ENCODE results near the gene KLF13. TPM values are rescaled to one million over a fixed set of nuclear protein-coding genes. Genes with fewer than 3 reads are reported as not detected.

The KLF13 gene
- total RNA-seq, 4 donors from 2014 or later: 49.7 to 67.5 (median 62.3) TPM

DNA sequence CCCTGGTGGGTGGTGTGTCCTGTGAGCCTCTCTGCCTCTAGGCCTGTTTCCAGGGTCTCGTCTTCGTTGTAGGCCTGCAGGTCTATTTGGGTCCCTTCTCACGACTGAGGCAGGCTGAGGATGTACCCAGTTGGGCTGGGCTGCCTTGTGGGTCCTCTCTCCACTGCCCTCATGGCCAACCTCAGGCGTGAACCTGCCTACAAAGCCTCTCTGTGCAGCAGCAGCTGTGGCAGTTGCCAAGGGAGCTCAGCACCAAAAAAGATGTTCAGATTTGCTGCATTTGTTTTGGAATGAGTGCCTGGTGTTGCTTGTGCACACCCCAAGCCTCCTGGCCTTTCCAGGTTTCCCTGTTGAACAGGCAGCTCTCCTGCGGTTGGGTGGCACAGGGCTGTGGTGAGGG is 13.4 kb downstream of the KLF13 start:
- DNase-seq (ENCODE audit: low spot score) (no peak), ATAC-seq (ENCODE audit: low FRiP score) (no peak)
- TF ChIP-seq, protein P1, sequence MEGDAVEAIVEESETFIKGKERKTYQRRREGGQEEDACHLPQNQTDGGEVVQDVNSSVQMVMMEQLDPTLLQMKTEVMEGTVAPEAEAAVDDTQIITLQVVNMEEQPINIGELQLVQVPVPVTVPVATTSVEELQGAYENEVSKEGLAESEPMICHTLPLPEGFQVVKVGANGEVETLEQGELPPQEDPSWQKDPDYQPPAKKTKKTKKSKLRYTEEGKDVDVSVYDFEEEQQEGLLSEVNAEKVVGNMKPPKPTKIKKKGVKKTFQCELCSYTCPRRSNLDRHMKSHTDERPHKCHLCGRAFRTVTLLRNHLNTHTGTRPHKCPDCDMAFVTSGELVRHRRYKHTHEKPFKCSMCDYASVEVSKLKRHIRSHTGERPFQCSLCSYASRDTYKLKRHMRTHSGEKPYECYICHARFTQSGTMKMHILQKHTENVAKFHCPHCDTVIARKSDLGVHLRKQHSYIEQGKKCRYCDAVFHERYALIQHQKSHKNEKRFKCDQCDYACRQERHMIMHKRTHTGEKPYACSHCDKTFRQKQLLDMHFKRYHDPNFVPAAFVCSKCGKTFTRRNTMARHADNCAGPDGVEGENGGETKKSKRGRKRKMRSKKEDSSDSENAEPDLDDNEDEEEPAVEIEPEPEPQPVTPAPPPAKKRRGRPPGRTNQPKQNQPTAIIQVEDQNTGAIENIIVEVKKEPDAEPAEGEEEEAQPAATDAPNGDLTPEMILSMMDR (IDR thresholded peaks at IDR 0.05): no peak

DNA sequence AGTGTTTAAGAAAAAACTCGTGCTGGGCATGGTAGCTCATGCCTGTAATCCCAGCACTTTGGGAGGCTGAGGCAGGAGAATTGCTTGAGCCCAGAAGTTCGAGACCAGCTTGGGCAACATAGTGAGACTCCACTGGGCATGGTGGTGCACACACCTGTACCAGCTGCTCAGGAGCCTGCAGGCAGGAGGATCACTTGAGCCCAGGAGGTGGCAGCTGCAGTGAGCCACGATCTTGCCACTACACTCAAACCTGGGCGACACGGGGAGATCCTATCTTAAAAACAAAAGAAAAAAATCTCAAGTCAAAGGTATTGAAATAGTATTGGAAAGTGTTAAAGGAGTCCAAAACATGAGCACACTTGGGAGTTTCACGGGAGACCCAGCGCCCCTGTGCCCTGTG is 14.0 kb downstream of the KLF13 start:
- ATAC-seq (ENCODE audit: low FRiP score) (no peak), DNase-seq (ENCODE audit: low spot score) (no peak)
- TF ChIP-seq, protein P1 (IDR thresholded peaks at IDR 0.05): no peak

DNA sequence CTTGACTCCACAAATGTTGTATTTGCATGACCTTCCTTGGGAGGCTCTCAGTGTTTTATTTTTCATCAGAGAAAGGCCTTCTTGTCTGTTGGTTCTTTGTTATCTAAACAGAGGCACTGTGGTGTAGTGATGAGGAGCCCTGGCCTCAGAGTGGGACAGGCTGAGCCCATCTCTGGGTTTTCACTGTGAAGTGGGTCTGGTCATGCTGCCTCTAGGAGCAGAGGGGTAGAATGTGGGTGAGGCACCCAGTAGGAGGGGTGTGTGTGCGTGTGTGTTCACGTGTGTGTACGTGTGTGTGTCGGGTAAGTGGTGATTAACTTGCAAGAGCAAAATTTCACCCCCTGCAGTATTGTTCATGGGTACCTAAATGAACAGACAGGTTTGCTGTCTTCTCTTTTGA is 14.4 kb downstream of the KLF13 start:
- TF ChIP-seq, protein P1 (IDR thresholded peaks at IDR 0.05): no peak
- no peak for DNase-seq (ENCODE audit: low spot score)
- no peak for ATAC-seq (ENCODE audit: low FRiP score)

DNA sequence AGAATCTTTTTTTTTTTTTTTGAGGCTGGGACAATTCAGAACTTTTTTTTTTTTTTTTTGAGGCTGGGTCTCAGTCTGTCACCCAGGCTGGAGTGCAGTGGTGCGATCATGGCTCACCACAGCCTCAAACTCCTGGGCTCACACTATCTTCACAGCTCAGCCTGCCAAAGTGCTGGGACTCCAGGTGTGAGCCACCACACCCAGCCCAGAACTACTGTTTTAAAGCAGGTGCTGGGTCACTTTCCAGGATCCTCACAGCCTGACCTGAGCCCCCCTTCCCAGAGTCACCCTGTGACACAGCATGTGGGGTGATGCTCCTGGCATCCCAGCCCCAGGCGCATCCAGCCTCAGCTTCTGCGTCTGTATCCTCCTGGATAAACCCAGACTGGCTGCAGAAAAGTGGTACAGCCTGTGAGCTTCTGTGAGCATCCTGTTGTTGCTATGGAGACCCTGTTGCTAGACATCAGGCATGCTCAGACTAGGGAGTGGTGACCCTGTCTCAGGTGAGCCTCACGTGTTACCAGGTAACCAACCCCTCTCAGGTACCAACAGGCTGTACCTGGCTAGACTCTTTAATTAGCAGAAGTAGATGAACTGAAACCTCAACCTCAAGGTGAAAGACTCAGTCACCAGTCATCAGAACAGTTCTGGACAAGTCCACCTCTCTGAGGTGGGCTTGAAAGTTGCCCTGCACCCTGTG is 15.0 kb downstream of the KLF13 start:
- no peak for DNase-seq (ENCODE audit: low spot score)
- ATAC-seq (ENCODE audit: low FRiP score): no peak
- TF ChIP-seq, protein P1 (IDR thresholded peaks at IDR 0.05): no peak

DNA sequence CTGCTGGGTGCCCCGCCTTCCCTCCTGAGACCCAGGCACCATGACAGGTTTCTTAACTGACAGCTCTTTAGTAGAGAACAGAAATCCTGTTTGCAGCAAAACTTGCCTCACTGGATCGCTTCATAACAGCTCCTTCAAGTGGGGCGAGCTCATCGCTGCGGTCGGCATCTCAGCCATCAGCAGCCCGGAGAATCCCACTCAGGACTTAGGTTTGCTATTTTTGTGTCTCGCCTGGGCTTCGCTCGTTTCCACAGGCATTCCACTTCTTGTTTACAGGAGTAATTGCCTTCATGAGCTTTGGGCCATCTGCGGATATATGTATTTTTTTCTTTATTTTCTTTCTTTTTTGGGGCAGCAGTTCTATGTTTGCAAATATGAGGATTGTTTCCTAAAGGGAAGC is 15.7 kb downstream of the KLF13 start:
- TF ChIP-seq, protein P1 (IDR thresholded peaks at IDR 0.05): no peak
- no peak for DNase-seq (ENCODE audit: low spot score)
- no peak for ATAC-seq (ENCODE audit: low FRiP score)

DNA sequence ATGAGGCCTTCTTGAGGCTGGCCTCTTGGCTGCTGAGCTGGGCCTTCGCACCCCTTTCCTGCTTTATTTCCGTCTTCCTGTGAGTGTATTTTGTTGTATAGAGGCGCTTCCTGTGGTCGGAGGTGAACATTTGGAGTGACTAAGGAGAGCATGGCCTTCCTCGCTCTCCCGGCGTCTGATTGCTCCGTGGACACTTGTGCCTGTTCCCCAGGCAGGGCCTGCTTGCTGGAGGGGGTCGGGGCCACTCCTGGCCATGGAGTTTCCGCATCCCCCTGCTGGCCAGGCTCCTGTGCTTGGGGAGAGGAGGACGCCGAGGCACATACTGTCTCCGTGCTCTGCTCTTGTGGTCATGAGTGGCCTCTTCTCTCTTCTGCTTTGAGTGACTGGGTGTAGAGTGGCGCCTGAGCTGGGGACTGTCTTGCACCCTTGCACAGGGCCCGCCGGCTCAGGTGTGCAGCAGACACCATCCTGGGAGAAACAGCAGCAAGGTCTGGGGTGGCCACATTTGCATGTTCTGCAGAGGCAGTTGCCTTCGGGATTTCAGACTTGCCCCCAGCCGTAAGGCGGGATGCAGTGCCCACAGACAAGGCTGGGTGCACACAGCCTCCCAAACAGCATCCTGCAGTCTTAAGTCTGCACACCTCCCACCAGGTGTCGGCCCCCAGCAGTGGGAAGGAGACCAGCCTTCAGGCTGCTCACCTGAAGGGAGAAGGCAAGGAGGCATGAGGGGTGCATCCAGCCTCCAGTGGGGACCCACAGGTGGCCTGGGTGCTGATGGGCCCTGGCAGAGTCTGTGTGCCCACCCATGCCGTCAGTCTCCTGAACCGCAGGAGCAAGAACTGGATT is 16.4 kb downstream of the KLF13 start:
- TF ChIP-seq, protein P1 (IDR thresholded peaks at IDR 0.05): no peak
- DNase-seq (ENCODE audit: low spot score) (no peak), ATAC-seq (ENCODE audit: low FRiP score) (no peak)
